ENCODE data around the gene ARL16.

- TF ChIP-seq CTCF (IDR thresholded peaks at IDR 0.05) (no peak), ZFX (IDR thresholded peaks at IDR 0.05; ENCODE audit: borderline replicate concordance) (no peak)
Measured at GRCh38 chr17:81695801-81696200, 12.2 kb upstream of the ARL16 start.

Measured in 22Rv1 (cell line).